ENCODE data around the gene ZNF138.
"Not testable (repeated sequence)": the region's sequence is repeated elsewhere in the genome, so short reads cannot be mapped to it uniquely, and the experiment has no call there.

The ZNF138 gene

GRCh38 chr7:64794171-64794844 lies at the start of gene ZNF138:
ZNF138 (plus strand) TSS chr7:64794428; CDS start chr7:64794569, 141 bp downstream.
- peak; percentile 96 for DNase-seq

DNA sequence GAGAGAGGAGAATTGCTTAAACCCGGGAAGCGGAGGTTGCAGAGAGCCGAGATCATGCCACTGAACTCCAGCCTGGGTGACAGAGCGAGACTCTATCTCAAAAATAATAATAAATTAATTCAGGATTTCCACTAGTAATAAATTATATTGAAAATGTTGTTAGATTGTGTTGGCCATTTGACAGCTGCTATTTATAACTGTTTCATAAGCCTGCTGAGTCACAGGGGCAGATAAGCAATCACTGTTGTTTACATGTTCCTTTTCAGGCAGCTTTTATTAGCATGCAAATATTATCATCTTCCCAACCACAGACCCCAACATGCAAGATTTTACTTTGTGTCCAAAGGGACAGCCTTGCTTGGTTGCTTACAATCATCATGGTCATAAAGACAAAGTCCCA lies 49.5 kb upstream of the ZNF138 start:
- no peak for DNase-seq

DNA sequence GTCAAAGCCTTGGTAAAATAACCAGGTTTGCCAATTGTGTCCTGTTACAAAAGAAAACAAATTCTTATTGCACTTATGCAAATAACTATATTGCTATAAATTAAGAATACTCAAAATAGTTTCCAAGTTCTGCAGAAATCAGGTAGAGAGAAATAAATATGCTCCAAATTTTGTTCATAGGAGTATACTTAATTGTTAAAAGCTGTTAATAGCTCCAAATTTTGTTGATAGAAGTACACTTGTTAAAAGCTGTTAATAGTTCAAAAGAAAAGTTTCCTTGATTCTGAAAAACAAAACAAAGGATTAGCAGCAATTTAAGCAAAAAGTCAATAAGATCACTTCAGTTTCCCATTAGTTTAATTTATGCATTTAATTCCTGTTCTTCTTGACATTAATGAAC lies 46.4 kb upstream of the ZNF138 start:
- DNase-seq = no peak

- no peak for DNase-seq
Measured at GRCh38 chr7:64753032-64753431, 41.2 kb upstream of the ZNF138 start.

GRCh38 chr7:64755865-64756264 lies 38.4 kb upstream of the ZNF138 start:
- no peak for DNase-seq

GRCh38 chr7:64758151-64758550 lies 36.1 kb upstream of the ZNF138 start:
- no peak for DNase-seq

DNA sequence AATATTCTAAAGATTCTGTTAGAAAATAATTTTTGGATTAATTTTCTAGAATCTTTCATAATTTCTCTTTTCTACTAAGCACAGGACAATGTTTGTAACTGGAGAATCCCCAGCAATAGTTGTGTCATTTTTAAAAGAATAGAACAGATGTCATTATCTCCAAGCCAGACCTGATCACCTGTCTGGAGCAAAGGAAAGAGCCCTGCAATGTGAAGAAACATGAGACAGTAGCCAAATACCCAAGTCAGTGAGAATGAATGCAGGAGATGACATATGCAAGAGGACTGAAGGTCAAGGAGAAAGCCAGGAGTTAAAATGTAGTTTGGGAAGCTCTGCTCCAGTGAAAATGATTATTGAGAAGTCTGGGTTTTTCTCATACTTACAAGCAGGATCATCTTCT lies 25.4 kb upstream of the ZNF138 start:
- DNase-seq = no peak

DNA sequence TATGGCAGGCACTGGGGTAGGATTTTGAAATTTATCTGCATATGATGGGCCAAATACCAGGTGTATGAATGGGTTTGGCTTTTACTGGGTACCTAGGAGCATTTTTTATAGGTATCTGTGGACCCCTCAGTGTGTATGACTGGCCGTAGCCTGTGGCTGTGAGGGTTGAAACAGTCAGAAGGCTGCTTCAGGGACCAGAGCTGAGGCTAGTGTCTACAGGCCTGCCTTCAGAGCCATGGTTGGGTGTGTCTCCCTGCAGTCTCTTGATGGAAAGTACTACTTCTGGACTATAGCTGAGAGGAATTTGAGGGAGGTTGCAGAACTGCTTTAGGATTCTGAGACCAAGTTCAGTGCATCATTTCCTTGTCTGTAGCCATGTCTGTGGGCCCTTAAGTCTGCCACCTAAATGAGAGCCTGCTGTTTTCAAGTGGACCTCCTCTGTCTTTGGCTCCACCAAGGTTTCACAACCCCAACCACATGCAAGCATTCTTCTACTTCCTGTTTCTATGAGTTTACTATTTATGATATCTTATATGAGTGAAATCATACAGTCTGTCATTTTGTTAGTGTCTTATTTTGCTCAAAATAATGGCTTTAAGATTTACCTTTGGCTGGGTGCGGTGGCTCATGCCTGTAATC lies 19.9 kb upstream of the ZNF138 start:
- DNase-seq = no peak

DNA sequence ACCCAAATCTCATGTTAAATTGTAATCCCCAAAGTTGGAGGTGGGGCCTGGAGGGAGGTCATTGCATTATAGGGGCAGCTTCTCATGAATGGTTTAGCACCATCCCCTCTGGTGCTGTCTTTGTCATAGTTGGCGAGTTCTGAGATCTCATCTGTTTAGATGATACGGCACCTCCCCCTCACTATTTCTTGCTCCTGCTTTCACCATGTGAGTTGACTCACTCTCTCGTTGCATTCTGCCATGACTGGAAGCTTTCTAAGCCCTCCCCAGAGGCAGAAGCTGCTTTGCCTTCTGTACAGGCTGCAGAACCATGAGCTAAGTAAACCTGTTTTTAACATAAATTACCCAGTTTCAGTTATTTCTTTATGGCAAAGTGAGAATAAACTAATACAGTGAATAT lies 18.9 kb upstream of the ZNF138 start:
- no peak for DNase-seq

DNA sequence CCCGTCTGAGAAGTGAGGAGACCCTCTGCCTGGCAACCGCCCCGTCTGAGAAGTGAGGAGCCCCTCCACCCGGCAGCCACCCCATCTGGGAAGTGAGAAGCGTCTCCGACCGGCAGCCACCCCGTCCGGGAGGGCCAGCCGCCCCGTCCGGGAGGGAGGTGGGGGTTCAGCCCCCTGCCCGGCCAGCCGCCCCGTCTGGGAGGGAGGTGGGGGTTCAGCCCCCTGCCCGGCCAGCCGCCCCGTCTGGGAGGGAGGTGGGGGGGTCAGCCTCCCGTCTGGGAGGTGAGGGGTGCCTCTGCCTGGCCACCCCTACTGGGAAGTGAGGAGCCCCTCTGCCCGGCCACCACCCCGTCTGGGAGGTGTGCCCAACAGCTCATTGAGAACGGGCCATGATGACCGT lies 9.4 kb upstream of the ZNF138 start:
- not testable (repeated sequence) for DNase-seq

- DNase-seq = no peak
Measured at GRCh38 chr7:64787295-64787694, 6.9 kb upstream of the ZNF138 start.

- DNase-seq = not testable (repeated sequence)
Measured at GRCh38 chr7:64789241-64789640, 5.0 kb upstream of the ZNF138 start.

DNA sequence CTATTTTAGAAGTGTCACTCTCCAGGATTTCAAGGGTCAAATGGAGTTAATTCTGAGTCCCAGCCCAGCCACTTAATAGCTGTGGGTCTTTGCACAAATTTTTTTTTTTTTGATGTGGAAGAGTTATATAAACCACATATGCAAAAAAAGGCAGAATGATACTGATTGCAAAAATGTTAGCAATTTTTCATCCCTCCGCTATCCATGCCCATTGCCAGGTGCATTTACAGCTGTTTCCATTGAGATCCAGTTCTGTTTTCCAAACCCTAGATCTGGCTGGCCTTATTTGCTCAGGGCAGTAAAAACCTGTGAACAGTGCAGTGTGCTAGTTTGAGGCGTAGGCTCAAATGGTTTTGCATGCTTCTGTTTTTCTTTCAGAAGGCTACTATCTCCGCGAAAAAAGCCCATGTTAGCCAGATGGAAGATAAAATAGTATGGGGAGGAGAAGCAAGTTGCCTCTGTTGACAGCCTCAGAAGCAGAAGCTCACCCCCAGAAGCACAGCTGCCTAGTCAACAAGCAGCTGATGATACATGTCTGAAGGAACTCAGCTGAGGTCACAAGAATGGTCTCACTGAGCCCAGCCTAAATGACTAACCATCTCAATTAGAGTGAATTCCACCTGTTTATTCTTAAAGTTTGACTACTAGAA lies 997 bp upstream of the ZNF138 start:
- DNase-seq = no peak

DNA sequence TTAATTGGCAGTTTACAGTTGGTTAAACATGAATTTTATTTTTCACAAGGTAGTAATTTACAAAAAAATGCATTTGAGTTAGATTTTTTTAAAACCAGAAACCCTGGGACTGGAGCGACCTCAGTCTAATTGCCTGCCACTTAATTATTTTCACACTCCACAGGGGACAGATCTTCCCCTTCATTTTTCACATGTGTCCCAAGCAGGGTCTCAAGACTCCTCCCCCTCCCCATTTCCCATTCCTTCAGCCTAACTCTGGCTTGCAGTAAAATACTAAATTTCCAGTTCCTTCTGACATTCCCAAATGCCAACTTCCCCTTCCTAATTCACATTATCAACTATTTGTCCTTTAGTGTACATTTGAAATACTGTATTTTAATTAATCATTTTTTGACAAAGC lies 948 bp downstream of the ZNF138 start:
- no peak for DNase-seq

- not testable (repeated sequence) for DNase-seq
Measured at GRCh38 chr7:64799169-64799568, 4.9 kb downstream of the ZNF138 start.

GRCh38 chr7:64802699-64803098 lies 8.5 kb downstream of the ZNF138 start:
- no peak for DNase-seq

DNA sequence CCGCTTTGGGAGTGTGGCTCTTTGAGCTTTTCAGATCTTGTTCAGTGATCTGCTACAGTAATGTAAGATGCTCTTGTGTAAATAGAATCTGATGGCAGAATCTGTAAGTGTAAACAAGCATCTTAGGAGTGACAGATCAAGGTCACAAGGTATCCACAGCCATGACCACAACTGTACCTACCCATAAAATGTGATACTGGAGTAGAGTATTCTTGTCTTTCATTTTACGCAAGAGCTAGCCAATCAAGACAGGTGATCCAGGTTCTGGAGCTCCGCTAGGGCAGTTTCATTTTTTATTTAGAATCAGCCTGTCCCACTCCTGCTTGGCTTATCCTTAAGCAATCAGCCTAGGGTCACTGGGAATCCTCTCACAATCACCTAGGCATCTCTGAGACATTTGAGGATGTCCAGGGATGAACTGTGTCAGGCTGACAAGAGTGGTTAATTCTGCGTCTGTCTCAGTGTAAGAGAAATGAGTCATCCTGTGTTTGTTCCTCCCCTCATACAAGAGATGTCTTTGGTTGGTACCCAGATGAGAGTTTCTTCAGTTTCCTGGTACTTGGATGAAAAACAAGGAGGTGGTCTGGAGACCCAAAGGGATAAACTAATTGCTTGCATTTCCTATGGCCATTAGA lies 13.6 kb downstream of the ZNF138 start:
- DNase-seq = no peak

GRCh38 chr7:64811767-64812166 lies 17.5 kb downstream of the ZNF138 start:
- DNase-seq = no peak

DNA sequence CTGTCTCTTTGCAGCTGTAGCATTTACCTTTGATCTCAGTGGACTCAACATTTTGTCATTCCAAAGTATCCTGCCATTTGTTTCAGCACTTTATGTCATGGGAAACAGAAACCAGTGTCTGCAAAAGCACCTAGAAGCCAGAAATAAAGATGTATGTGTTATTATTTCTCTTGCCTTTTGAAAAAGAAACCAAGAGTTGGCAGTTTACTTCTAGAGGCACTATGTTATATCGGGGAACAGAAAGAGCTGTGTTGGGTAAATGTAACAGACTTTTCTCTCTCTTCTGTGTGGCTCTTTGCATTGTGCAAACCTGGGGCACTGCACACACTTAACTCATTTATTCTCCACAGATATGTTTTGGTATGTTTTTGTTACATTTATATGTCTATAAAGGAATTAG lies 36.7 kb downstream of the ZNF138 start:
- no peak for DNase-seq

DNA sequence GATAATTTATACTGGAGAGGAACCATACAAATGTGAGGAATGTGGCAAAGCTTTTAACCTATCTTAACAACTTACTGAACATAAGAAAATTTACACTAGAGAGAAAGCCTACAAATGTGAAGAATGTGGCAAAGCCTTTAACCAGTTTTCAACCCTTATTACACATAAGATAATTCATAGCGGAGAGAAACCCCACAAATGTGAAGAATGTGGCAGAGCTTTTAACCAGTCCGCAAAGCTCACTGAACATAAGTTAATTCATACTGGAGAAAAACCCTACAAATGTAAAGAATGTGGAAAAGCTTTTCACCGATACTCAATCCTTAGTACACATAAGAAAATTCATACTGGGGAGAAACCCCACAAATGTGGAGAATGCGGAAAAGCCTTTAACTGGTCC lies 37.9 kb downstream of the ZNF138 start:
- DNase-seq = no peak

DNA sequence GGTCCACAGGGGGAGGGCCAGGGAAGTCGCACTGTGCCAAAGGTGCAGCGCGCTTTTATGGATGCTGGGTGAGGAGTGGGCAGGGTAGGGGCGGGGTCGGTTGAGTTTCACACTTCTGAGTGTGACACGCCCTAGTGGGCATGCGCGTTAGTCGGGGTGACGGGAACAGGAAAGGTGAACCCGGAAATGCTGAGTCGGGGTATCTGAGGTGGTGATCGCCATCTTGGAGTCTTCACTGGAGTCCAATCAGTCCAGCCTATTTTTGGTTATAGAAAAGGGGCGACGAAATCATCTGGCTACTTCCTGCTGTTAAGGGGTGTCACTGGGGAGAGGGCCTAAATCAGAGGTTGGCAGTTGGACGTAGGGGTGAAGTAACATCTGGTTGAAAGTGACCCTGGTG lies 40.8 kb downstream of the ZNF138 start:
- no peak for DNase-seq

DNA sequence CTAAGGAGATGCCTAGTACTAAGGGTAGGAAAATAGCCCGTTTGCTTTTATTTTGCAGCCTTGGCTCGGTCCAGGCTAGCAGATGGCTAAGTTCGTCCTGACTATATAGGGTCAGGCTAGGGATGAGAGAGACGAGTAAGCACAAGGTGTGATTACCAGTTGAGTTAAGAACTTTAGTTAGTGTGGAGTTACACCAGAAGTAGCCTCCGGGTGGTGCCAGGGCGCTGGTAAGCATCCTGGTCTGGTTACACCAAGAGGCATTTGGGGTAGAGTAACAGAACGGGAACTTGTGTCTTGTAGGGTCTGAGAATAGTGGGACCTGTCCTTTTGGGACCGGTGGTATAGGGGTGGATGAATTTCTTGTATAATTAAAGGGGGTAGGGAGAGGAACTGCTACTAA lies 41.6 kb downstream of the ZNF138 start:
- not testable (repeated sequence) for DNase-seq

GRCh38 chr7:64838051-64838450 lies 43.8 kb downstream of the ZNF138 start:
- not testable (repeated sequence) for DNase-seq

DNA sequence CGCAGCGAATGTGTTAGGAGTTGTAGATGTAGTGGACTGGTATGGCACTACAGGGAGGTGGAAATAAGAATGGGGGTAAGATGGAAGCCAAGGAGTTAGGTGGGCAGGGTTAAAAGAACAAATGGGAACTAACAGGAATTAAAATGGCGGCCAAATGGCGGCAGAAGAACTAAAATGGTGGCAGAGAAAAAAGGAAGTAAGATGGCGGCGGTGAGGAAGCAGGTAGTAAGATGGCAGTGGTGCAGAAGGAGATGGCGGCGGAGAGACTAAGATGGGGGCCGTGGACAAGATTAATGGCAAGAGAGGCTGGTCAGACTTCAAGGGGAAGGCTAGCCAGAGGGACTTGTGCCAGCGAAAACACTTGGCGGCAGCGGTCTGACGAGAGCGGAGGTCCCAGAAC lies 44.5 kb downstream of the ZNF138 start:
- no peak for DNase-seq
